HG02884 (cell line): Measurements from ENCODE around the gene LRRC25.
"Not testable (repeated sequence)": the region's sequence is repeated elsewhere in the genome, so short reads cannot be mapped to it uniquely, and the experiment has no call there.

Source experiments
- ATAC-seq: cut with Tn5 transposase; IDR thresholded peaks from one replicate; pipeline ENCODE4 v1.9.1; 2021; ENCODE audit warnings: mild to moderate bottlenecking, moderate library complexity; ENCODE audit not compliant: unreplicated experiment

Gene LRRC25

GRCh38 chr19:18384775-18385174 lies 12.6 kb downstream of the LRRC25 start:
- no peak for ATAC-seq

DNA sequence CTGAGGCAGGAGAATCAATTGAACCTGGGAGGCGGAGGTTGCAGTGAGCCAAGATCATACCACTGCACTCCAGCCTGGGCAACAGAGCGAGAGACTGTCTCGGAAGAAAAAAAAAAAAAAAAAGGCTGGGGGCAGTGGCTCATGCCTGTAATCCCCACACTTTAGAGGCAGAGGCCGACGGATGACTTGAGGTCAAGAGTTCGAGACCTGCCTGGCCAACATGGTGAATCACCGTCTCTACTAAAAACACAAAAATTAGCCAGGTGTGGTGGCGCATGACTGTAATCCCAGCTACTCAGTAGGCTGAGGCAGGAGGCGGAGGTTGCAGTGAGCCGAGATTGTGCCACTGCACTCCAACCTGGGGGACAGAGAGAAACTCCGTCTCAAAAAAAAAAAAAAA lies 13.8 kb downstream of the LRRC25 start:
- ATAC-seq: not testable (repeated sequence)

- ATAC-seq: no peak
These were observed 16.6 kb downstream of the LRRC25 start for GRCh38 chr19:18380843-18381242.

DNA sequence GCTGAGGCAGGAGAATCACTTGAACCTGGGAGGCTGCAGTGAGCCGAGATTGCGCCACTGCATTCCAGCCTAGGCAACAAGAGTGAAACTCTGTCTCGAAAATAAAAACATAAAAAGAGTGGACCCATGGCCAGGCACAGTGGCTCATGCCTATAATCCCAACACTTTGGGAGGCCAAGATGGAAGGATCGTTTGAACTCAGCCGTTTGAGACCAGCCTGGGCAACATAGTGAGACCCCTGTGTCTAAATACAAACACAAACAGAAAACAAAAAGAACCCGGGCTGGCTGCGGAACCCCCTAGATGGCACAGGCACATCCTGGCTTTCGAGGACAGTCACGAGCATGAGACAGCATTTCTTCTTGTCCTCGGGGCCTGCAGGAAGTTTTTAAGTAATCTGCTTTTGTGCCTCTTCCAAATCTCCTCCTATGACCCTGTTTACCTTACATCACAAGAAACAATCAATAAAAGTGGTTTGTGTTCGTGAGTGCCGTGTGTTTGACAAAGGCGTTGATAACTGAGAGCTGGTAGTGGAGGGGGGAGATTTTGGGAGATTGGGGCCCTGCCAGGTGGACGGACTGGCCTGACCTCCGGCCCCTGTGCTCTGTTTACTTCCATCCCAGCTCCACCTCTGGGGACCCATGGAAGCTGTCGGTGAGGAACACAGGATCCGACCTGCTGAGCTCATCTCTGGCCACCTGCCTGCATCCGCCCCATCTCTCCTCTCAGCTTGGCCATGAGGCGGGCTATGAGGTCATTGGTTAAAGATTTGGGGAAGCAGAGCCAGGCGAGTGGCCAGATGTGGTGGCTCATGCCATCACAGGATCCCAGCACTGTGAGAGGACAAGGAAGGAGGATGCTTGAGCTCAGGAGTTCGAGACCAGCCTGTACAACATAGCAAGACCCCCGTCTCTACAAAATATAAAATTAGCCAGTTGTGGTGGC lies 17.3 kb downstream of the LRRC25 start:
- no peak for ATAC-seq

DNA sequence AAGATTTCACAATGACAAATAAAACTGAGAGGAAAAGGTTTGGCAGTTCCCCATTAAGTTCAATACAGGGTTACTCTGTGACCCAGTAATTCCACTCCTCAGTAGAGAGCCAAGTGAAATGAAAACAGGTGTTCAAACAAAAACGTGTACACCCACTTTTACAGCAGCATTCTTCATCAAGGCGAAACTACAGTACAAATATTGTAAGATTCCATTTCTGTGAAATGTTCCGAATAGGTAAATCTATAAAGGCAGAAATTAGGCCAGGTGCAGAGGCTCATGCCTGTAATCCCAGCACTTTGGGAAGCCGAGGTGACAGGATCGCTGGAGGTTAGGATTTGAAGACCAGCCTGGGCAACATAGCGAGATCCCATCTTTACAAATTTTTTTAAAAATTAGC lies 20.4 kb downstream of the LRRC25 start:
- ATAC-seq: no peak

GRCh38 chr19:18373892-18374629 lies 23.4 kb downstream of the LRRC25 start:
- no peak for ATAC-seq

GRCh38 chr19:18373407-18373891 lies 24.0 kb downstream of the LRRC25 start:
- no peak for ATAC-seq

GRCh38 chr19:18368504-18369222 lies 28.8 kb downstream of the LRRC25 start:
- no peak for ATAC-seq

- ATAC-seq: no peak
These were observed 31.4 kb downstream of the LRRC25 start for GRCh38 chr19:18366021-18366435.

GRCh38 chr19:18364826-18365528 lies 32.4 kb downstream of the LRRC25 start:
- ATAC-seq: no peak

DNA sequence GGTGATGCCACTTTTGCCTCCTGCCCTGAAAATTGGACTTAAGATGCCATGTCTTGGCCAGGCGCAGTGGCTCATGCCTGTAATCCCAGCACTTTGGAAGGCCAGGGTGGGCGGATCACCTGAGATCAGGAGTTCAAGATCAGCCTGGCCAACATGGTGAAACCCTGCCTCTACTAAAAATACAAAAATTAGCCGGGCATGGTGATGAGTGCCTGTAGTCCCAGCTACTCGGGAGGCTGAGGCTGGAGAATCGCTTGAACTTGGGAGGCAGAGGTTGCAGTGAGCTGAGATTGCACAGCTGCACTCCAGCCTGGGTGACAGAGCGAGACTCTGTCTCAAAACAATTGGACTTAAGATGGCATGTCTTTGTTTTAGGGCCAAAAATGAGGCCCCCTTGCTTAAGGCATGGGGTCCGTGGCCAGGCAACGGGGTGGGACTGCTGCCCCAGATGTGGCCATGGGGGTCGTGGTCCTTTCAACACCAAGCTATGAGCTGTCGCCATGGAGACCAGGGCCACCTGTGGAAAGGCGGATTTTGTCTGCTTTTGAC lies 33.1 kb downstream of the LRRC25 start:
- ATAC-seq: not testable (repeated sequence)

GRCh38 chr19:18363787-18364186 lies 33.6 kb downstream of the LRRC25 start:
- ATAC-seq: no peak

- no peak for ATAC-seq
These were observed 34.4 kb downstream of the LRRC25 start for GRCh38 chr19:18362934-18363542.

DNA sequence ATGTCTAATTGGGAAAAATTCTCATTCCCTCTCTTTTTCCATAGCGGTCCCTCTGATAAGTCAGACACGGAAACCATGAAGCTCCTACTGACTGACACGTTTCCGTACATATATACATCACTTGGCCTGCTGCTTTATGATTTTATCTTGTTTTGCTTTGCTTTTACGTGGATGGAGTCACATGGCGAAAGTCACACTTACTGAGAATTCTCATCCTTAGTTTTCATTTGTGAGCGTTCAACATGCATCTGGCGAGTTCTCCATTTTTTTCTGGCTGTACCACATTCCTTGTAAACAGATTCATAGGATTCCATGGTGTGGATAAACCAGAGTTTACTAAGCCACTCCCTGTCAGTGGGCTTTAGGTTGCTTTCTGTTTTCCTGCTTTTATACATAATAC lies 35.8 kb downstream of the LRRC25 start:
- no peak for ATAC-seq

- no peak for ATAC-seq
These were observed 40.4 kb downstream of the LRRC25 start for GRCh38 chr19:18357041-18357440.

DNA sequence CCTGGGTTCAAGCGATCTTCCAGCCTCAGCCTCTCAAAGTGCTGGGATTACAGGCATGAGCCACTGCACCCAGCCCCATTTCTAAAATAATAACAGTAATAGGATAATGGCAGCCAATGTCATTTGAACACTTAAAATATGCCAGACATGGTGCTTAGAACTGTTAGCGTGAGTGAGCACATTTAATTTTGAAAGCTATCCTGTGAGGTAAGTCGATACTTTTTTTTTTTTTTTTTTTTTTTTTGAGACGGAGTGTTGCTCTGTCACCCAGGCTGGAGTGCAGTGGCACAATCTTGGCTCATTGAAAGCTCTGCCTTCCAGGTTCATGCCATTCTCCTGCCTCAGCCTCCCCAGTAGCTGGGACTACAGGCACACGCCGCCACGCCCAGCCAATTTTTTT lies 42.7 kb downstream of the LRRC25 start:
- not testable (repeated sequence) for ATAC-seq

- ATAC-seq: no peak
These were observed 43.9 kb downstream of the LRRC25 start for GRCh38 chr19:18353378-18354005.

DNA sequence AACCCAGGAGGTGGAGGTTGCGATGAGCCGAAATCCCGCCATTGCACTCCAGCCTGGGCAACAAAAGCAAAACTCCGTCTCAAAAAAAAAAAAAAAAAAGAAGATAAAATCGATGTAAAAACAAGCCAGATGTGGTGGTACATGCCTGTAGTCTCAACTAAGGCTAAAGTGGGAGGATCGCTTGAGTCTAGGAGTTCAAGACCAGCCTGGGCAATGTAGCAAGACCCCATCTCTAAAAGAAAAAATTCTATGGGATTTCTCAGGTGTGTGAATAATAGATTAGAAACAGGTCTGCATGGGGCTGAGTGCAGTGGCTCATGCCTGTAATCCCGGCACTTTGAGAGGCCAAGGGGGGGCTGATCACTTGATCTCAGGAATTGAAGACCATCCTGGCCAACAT lies 45.9 kb downstream of the LRRC25 start:
- ATAC-seq: no peak

DNA sequence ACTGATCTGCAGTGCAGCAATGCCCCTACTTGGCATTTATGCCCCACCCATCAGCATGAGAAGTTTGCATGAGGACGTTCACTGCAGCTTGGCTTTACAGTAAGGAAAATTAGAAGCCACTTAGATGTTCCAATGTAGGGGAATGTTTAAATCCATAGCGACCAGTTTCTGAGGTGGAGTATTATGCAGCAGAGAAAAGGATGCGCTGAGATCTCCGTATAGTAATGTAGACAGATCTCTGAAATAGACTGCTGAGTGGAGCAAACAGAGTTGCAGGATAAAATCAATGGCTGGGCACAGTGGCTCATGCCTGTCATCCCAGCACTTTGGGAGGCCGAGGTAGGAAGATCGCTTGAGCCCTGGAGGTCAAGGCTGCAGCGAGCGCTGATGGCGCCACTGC lies 46.9 kb downstream of the LRRC25 start:
- ATAC-seq: no peak
